K562 (cell line): ENCODE data around the gene USP35. TPM values are rescaled to one million over a fixed set of nuclear protein-coding genes. Genes with fewer than 3 reads are reported as not detected.
A peak's percentile ranks its signal among the peaks of the same experiment; 100 is the strongest.

Experiments
- ATAC-seq: fragments of 200-7000 bp; cut with Tn5 transposase; 3 replicates; pipeline ENCODE4 v1.9.1; 2020; ENCODE audit warnings: moderate library complexity
- BruUV-seq: library from RNA; stranded (reverse); fragments of 400-500 nt; replicated peaks from 2 replicates; lab custom pipeline; 2021; lab: Mats Ljungman, UMichigan
- CTCF ChIA-PET: fragments of 300-600 bp; formaldehyde crosslinking; extraction: SDS; loops from one replicate; lab custom pipeline; 2021; ENCODE audit warnings: low intra/inter-chr PET ratio; lab: Yijun Ruan, JAX
- POLR2A ChIA-PET: fragments of 300-600, 350-650 bp; sonication (Branson Sonifier 250); formaldehyde crosslinking; extraction: SDS; loops from one replicate; lab custom pipeline; 2021; ENCODE audit warnings: antibody characterized with exemption, inconsistent platforms; lab: Yijun Ruan, JAX
- DNase-seq, 4 experiments: peaks; one replicate each; pipeline versions ENCODE4 v3.0.0 to v3.0.0-alpha.2; 2011 to 2018; ENCODE audit warnings: low spot score in 3 of 4, mixed read lengths in 3 of 4; ENCODE audit errors: extremely low read depth in 1 of 4
- FAIRE-seq: peaks from 2 replicates; lab custom pipeline; 2011; peaks lifted over from hg19 to GRCh38; lab: Jason Lieb, UNC
- H2AFZ ChIP-seq: 2 replicates; pipeline ENCODE4 v1.6.0; 2011; ENCODE audit warnings: low read depth, low read length, control low read depth, inconsistent platforms
- H3K27ac ChIP-seq: fragments of 200-600 bp; 3 replicates; pipeline ENCODE4 v1.8.0; 2011; ENCODE audit warnings: low read depth, mild to moderate bottlenecking, control low read depth, inconsistent platforms, low read length, moderate library complexity, mixed read lengths; ENCODE audit errors: extremely low read depth
- H3K27me3 ChIP-seq, 2 experiments: fragments of 300-600 bp in 1 of 2; 2 replicates in 1 of 2; 3 replicates in 1 of 2; pipeline versions ENCODE4 v1.6.0 to v1.8.0; 2011; ENCODE audit warnings: inconsistent platforms in 2 of 2, low read length in 2 of 2, mild to moderate bottlenecking in 1 of 2, mixed read lengths in 1 of 2, moderate library complexity in 1 of 2; ENCODE audit not compliant: control insufficient read depth in 2 of 2, insufficient read depth in 2 of 2
- H3K36me3 ChIP-seq: fragments of 300-600 bp; 3 replicates; pipeline ENCODE4 v1.8.0; 2011; ENCODE audit warnings: mild to moderate bottlenecking, low read length, inconsistent platforms; ENCODE audit not compliant: control insufficient read depth, insufficient read depth
- H3K4me1 ChIP-seq, 2 experiments: fragments of 200-600 bp in 1 of 2; replicated peaks in 1 of 2; 2 replicates in 1 of 2; 3 replicates in 1 of 2; pipeline versions ENCODE4 v1.5.1 to v1.8.0; 2011; ENCODE audit warnings: inconsistent platforms in 2 of 2, low read length in 2 of 2, mild to moderate bottlenecking in 1 of 2, mixed read lengths in 1 of 2, moderate library complexity in 1 of 2; ENCODE audit not compliant: control insufficient read depth in 2 of 2, insufficient read depth in 2 of 2
- H3K4me2 ChIP-seq: 2 replicates; pipeline ENCODE4 v1.6.1; 2011; ENCODE audit warnings: low read length, control low read depth, inconsistent platforms, mixed read lengths; ENCODE audit not compliant: insufficient read depth
- H3K4me3 ChIP-seq: fragments of 200-600 bp; sonication (generic), shearing (Covaris generic); 2 replicates; pipeline ENCODE4 v1.5.1; 2016; ENCODE audit warnings: control low read depth, inconsistent platforms
- H3K79me2 ChIP-seq: fragments of 200-600 bp; 3 replicates; pipeline ENCODE4 v1.8.0; 2011; ENCODE audit warnings: low read length, inconsistent platforms; ENCODE audit not compliant: control insufficient read depth, insufficient read depth
- H3K9ac ChIP-seq, 2 experiments: 2 replicates each; pipeline versions ENCODE4 v1.6.0 to v1.6.1; 2011; ENCODE audit warnings: low read depth in 2 of 2, low read length in 2 of 2, control low read depth in 1 of 2, inconsistent platforms in 1 of 2, mild to moderate bottlenecking in 1 of 2, mixed read lengths in 1 of 2; ENCODE audit not compliant: insufficient read depth in 1 of 2
- H3K9me1 ChIP-seq: one replicate; pipeline ENCODE4 v1.6.0; 2011; ENCODE audit warnings: inconsistent platforms, mild to moderate bottlenecking, low read length, moderate library complexity; ENCODE audit not compliant: control insufficient read depth, insufficient read depth
- H3K9me3 ChIP-seq: replicated peaks from 2 replicates; pipeline ENCODE4 v1.5.1; 2011; ENCODE audit warnings: low read depth, low read length, inconsistent platforms; ENCODE audit not compliant: control insufficient read depth, insufficient read depth
- H4K20me1 ChIP-seq: replicated peaks from 2 replicates; pipeline ENCODE4 v1.6.1; 2011; ENCODE audit warnings: low read length, inconsistent platforms, mixed read lengths; ENCODE audit not compliant: control insufficient read depth, insufficient read depth
- ADNP ChIP-seq: fragments of 200-800 bp; sonication (Bioruptor generic); IDR thresholded peaks from 2 replicates; pipeline ENCODE4 v1.6.1; 2016; ENCODE audit warnings: missing genetic modification characterization, missing compliant biosample characterization
- ATF4 ChIP-seq: fragments of 450-650 bp; formaldehyde crosslinking; IDR thresholded peaks from 2 replicates; pipeline ENCODE4 v1.4.0; 2022; ENCODE audit warnings: mild to moderate bottlenecking, moderate library complexity
- BCL6 ChIP-seq: fragments of 250-450 bp; sonication (Bioruptor Pico); IDR thresholded peaks from 2 replicates; pipeline ENCODE4 v1.4.0; 2020
- BCOR ChIP-seq: fragments of 450-650 bp; IDR thresholded peaks from 2 replicates; pipeline ENCODE4 v1.6.1; 2016
- CBX1 ChIP-seq: sonication (generic); IDR thresholded peaks from 2 replicates; pipeline ENCODE4 v1.6.1; 2016; ENCODE audit warnings: antibody characterized with exemption, low read depth, mild to moderate bottlenecking
- CCAR2 ChIP-seq: fragments of 200-400 bp; formaldehyde crosslinking; IDR thresholded peaks from 2 replicates; pipeline ENCODE4 v1.6.1; 2017; ENCODE audit warnings: mild to moderate bottlenecking, low read depth, low read length
- CSDE1 ChIP-seq, 2 experiments: fragments of 450-650 bp; IDR thresholded peaks; 2 replicates each; pipeline ENCODE4 v1.6.1; 2016; ENCODE audit warnings: mild to moderate bottlenecking in 1 of 2
- ETS1 ChIP-seq: conservative IDR thresholded peaks from 2 replicates; pipeline ENCODE4 v1.6.1; 2011; ENCODE audit warnings: low read depth, mild to moderate bottlenecking, low read length; ENCODE audit not compliant: control insufficient read depth
- EWSR1 ChIP-seq: fragments of 450-650 bp; IDR thresholded peaks from 2 replicates; pipeline ENCODE4 v1.6.1; 2018; ENCODE audit warnings: borderline replicate concordance, mild to moderate bottlenecking, low read depth, moderate library complexity; ENCODE audit not compliant: partially characterized antibody
- FOXJ2 ChIP-seq: fragments of 200-800 bp; sonication (Bioruptor generic); IDR thresholded peaks from 2 replicates; pipeline ENCODE4 v1.6.1; 2016; ENCODE audit warnings: missing genetic modification characterization, missing compliant biosample characterization
- MEF2A ChIP-seq: IDR thresholded peaks from 2 replicates; pipeline ENCODE4 v1.6.1; 2011; ENCODE audit warnings: low read depth, mild to moderate bottlenecking, low read length, moderate library complexity; ENCODE audit not compliant: control insufficient read depth
- MIER1 ChIP-seq: fragments of 450-650 bp; IDR thresholded peaks from 2 replicates; pipeline ENCODE4 v1.6.1; 2016; ENCODE audit warnings: antibody characterized with exemption, mild to moderate bottlenecking, low read depth
- MTA1 ChIP-seq: fragments of 450-650 bp; IDR thresholded peaks from 2 replicates; pipeline ENCODE4 v1.6.1; 2017; ENCODE audit warnings: borderline replicate concordance
- POLR2AphosphoS2 ChIP-seq: IDR thresholded peaks from 2 replicates; pipeline ENCODE4 v1.6.1; 2012; ENCODE audit warnings: low read length, improper control_type of control experiment
- SAP30 ChIP-seq: fragments of 200-600 bp; sonication (generic); IDR thresholded peaks from 2 replicates; pipeline ENCODE4 v1.6.1; 2012; ENCODE audit warnings: borderline replicate concordance, low read depth, mild to moderate bottlenecking, moderate library complexity, low read length, control low read depth, inconsistent platforms; ENCODE audit not compliant: insufficient read depth, poor library complexity, severe bottlenecking
- SIX5 ChIP-seq, 2 experiments: IDR thresholded peaks; 2 replicates each; pipeline ENCODE4 v1.6.1; 2011; ENCODE audit warnings: low read length in 2 of 2, borderline replicate concordance in 1 of 2, low read depth in 1 of 2, mild to moderate bottlenecking in 1 of 2, moderate library complexity in 1 of 2; ENCODE audit not compliant: insufficient read depth in 1 of 2
- TRIM24 ChIP-seq, 2 experiments: fragments of 450-650 bp; IDR thresholded peaks; 2 replicates each; pipeline ENCODE4 v1.6.1; 2016
- ZBTB12 ChIP-seq: fragments of 250-450 bp; sonication (Bioruptor Pico); IDR thresholded peaks from 2 replicates; pipeline ENCODE4 v1.4.0; 2020
- ZKSCAN3 ChIP-seq: fragments of 250-450 bp; sonication (Bioruptor Pico); IDR thresholded peaks from 2 replicates; pipeline ENCODE4 v1.4.0; 2020
- ZNF121 ChIP-seq: sonication (generic); formaldehyde crosslinking; conservative IDR thresholded peaks from 2 replicates; pipeline ENCODE4 v1.8.0; 2022; ENCODE audit warnings: missing genetic modification reagents
- ZNF384 ChIP-seq: IDR thresholded peaks from 2 replicates; pipeline ENCODE4 v1.6.1; 2012; ENCODE audit warnings: low read depth, low read length, improper control_type of control experiment
- WGBS: fragments of 100-300 bp; shearing (Covaris generic); methylation state at CpG from one replicate; pipeline ENCODE4 v1.1.6; 2016; ENCODE audit warnings: low coverage, mixed read lengths; ENCODE audit not compliant: insufficient coverage; ENCODE audit errors: missing lambda C conversion rate; 5-methylcytosine and 5-hydroxymethylcytosine counted together
- in situ Hi-C: fragments of 300-500 bp; cut with MboI; formaldehyde crosslinking; loops from 4 replicates; pipeline ENCODE4 v1.15.0; 2018; ENCODE audit warnings: inconsistent platforms, mixed read lengths
- intact Hi-C: fragments of 100-400 bp; cut with micrococcal nuclease; formaldehyde crosslinking; loops from 2 replicates; pipeline ENCODE4 v1.14.2; 2022
- polyA plus RNA-seq, 8 experiments: library from polyadenylated mRNA; depleted of rRNA in 4 of 8; stranded (reverse) in 5 of 8; unstranded in 3 of 8; fragments of >200 nt; fragmentation: Nextera tagmentation in 2 of 8; fragmentation: Illumina TruSeq in 1 of 8; extraction: Ambion mirVana in 2 of 8; extraction: Trizol in 1 of 8; gene quantifications; 2 replicates each; pipeline versions ENCODE4 v1.2.1 to v1.2.3, GENCODE V29; 2011 to 2014; ENCODE audit warnings: inconsistent platforms in 1 of 8, missing spikeins in 1 of 8
- total RNA-seq, 7 experiments: library from RNA; depleted of rRNA in 6 of 7; stranded (reverse); fragments of >200 nt in 6 of 7; fragmentation: Illumina TruSeq in 2 of 7; extraction: Trizol in 2 of 7; gene quantifications; 2 replicates each; pipeline versions ENCODE4 v1.2.1 to v1.2.3, GENCODE V29; 2011 to 2021; ENCODE audit warnings: low replicate concordance in 1 of 7

Gene USP35
- total and polyA plus RNA-seq, 9 of the 15 experiments (the other 6 are each of a cell fraction or from before 2014, with no cell fraction given): 0.01 to 4.8 (median 3.6) TPM

- in situ Hi-C loops (no loop called here), intact Hi-C loops (no loop called here)
- Histone ChIP-seq H3K9me3 (no peaks in the 10 kb centered on the region), H3K4me2 (no peak overlapping the region), H3K79me2 (no peaks in the 10 kb centered on the region; the same call in 2 of the 3 replicates), H3K36me3 (peaks cover 7% of the 10 kb centered on the region; the same call in 1 of the 3 replicates), H3K4me3 (no peak overlapping the region), H3K4me1 (peaks cover 0 to 18% of the 10 kb centered on the region in 2 experiments; a peak in 3 of 5 replicates), H4K20me1 (0 out of 2 replicates have a peak, but pooled peaks cover 6% of the 10 kb centered on the region), H3K27ac (no peak overlapping the region), H3K27me3 (no peaks in the 10 kb centered on the region), H3K9ac (peak overlapping the region in 1 of 2 experiments; percentile 48; a peak in 1 of 4 replicates), H2AFZ (no peak overlapping the region), H3K9me1 (no peaks in the 10 kb centered on the region)
- ATAC-seq (no peak), FAIRE-seq (no peak), DNase-seq (no peak)
- ChIA-PET POLR2A (interaction anchor here (0.7 to 1.2 kb wide), 2 partner anchors 9 to 749 kb away, joined by 3 read pairs; no protein-coding TSS in a partner anchor), CTCF (no interaction called here)
- 83% methylated on average over 5 of the region's 6 CpGs for WGBS
- no TSS peak for BruUV-seq
- TF ChIP-seq CBX1: 0 out of 2 replicates have a peak, but pooled peaks have one; percentile 50
- no peak for TF ChIP-seq EWSR1
- no peak for TF ChIP-seq POLR2AphosphoS2
- no peak for TF ChIP-seq ETS1
- TF ChIP-seq ZKSCAN3 (CRISPR knock-in tag): no peak
- no peak for TF ChIP-seq CSDE1 (IDR thresholded peaks at IDR 0.05)
- TF ChIP-seq FOXJ2 (tag): no peak
- no peak for TF ChIP-seq BCL6 (CRISPR knock-in tag)
- TF ChIP-seq ATF4 (CRISPR knock-in tag): no peak
- no peak for TF ChIP-seq CCAR2
- TF ChIP-seq MEF2A: no peak
- TF ChIP-seq MTA1: no peak
- TF ChIP-seq ADNP (tag): 0 out of 2 replicates have a peak, but pooled peaks have one; percentile 53
- TF ChIP-seq ZNF384: no peak
- TF ChIP-seq SAP30: no peak
- TF ChIP-seq ZBTB12 (CRISPR knock-in tag): no peak
- no peak for TF ChIP-seq TRIM24 (IDR thresholded peaks at IDR 0.05)
- TF ChIP-seq SIX5 (IDR thresholded peaks at IDR 0.05; ENCODE audit: borderline replicate concordance in 1 of 2, insufficient read depth in 1 of 2, low read depth in 1 of 2, low read length in 2 of 2): no peak
- TF ChIP-seq MIER1: no peak
- TF ChIP-seq ZNF121 (CRISPR knock-in tag): no peak
- TF ChIP-seq BCOR: peak; percentile 32; the same call in 1 of the 2 replicates
These were observed 10.4 kb downstream of the USP35 start for GRCh38 chr11:78199015-78199652.
